GM19463 (cell line): ENCODE results near the gene HOXA4.

Experiments
- ATAC-seq: cut with Tn5 transposase; IDR thresholded peaks from one replicate; pipeline ENCODE4 v1.9.1; 2021; ENCODE audit warnings: mild to moderate bottlenecking, moderate library complexity; ENCODE audit not compliant: unreplicated experiment

The HOXA4 gene

GRCh38 chr7:27147199-27148030, 16.9 kb upstream of the HOXA4 start, which contains the start of gene HOXA6:
TSS of gene HOXA6 (minus strand) at chr7:27147774. CDS start at chr7:27147749, 25 bp downstream.
- no peak for ATAC-seq

- no peak for ATAC-seq
Observed at GRCh38 chr7:27146491-27147198, 16.1 kb upstream of the HOXA4 start.

- no peak for ATAC-seq
Observed at GRCh38 chr7:27145914-27146412, 15.4 kb upstream of the HOXA4 start.

GRCh38 chr7:27145165-27145913, 14.8 kb upstream of the HOXA4 start:
- ATAC-seq = no peak

GRCh38 chr7:27144781-27145164, 14.2 kb upstream of the HOXA4 start:
- ATAC-seq = no peak

- ATAC-seq = no peak
Observed at GRCh38 chr7:27143950-27144780, 13.6 kb upstream of the HOXA4 start.

GRCh38 chr7:27143023-27143949, 12.7 kb upstream of the HOXA4 start, which contains the start of gene HOXA5:
TSS of gene HOXA5 (minus strand) at chr7:27143681. CDS start at chr7:27143607, 74 bp downstream.
- no peak for ATAC-seq

GRCh38 chr7:27142580-27143022, 12.0 kb upstream of the HOXA4 start:
- ATAC-seq = no peak

GRCh38 chr7:27141923-27142579, 11.5 kb upstream of the HOXA4 start:
- ATAC-seq = no peak

- no peak for ATAC-seq
Observed at GRCh38 chr7:27141137-27141922, 10.8 kb upstream of the HOXA4 start.

GRCh38 chr7:27140126-27140857, 9.7 kb upstream of the HOXA4 start:
- no peak for ATAC-seq

GRCh38 chr7:27139334-27140125, 9.0 kb upstream of the HOXA4 start:
- ATAC-seq = no peak

- ATAC-seq = no peak
Observed at GRCh38 chr7:27138985-27139333, 8.4 kb upstream of the HOXA4 start.

GRCh38 chr7:27138472-27138871, 7.9 kb upstream of the HOXA4 start:
- ATAC-seq = no peak

- ATAC-seq = no peak
Observed at GRCh38 chr7:27137640-27138315, 7.2 kb upstream of the HOXA4 start.

- ATAC-seq = peak; percentile 56
Observed at GRCh38 chr7:27134392-27134791, 3.8 kb upstream of the HOXA4 start.
